ENCODE measurements around the gene PDSS1. TPM values are rescaled to one million over a fixed set of nuclear protein-coding genes. Genes with fewer than 3 reads are reported as not detected.

PDSS1 gene
- total and polyA plus RNA-seq, 2 of the 13 experiments (the other 11 are each of a cell fraction or from before 2014, with no cell fraction given) = 18.7 to 19.3 TPM

GRCh38 chr10:26703974-26704373 is 6.5 kb downstream of the PDSS1 start (continued):
- TF ChIP-seq NRL (CRISPR knock-in tag; IDR thresholded peaks at IDR 0.05; ENCODE audit: borderline replicate concordance) (no peak), CAMTA2 (CRISPR knock-in tag; IDR thresholded peaks at IDR 0.05; ENCODE audit: borderline replicate concordance) (no peak), ZNF274 (CRISPR knock-in tag; IDR thresholded peaks at IDR 0.05) (no peak), TBX3 (IDR thresholded peaks at IDR 0.05; ENCODE audit: borderline replicate concordance) (no peak), RBM22 (optimal IDR thresholded peaks at IDR 0.05; ENCODE audit: low read length) (no peak)

- Histone ChIP-seq H3K4me1 (ENCODE audit: insufficient read depth, low read length) (peaks cover 19% of the 10 kb centered on the region), H3K4me2 (ENCODE audit: low read depth, low read length) (no peak overlapping the region), H3K79me2 (ENCODE audit: insufficient read depth, low read length) (peaks cover 18% of the 10 kb centered on the region), H4K20me1 (ENCODE audit: insufficient read depth, low read length) (no peaks in the 10 kb centered on the region), H3K27me3 (ENCODE audit: control insufficient read depth in 1 of 2, insufficient read depth in 2 of 2, low read length in 2 of 2) (no peaks in the 10 kb centered on the region), H2AFZ (ENCODE audit: low read length) (no peak overlapping the region), H3K27ac (ENCODE audit: extremely low read length, insufficient read depth, low read length) (no peak overlapping the region), H3K36me3 (replicated peaks in 1 of 2; ENCODE audit: control insufficient read depth in 1 of 2, insufficient read depth in 2 of 2, low read length in 2 of 2) (peaks cover 9 to 51% of the 10 kb centered on the region in 2 experiments), H3K9ac (ENCODE audit: insufficient read depth, low read depth, low read length) (no peak overlapping the region), H3K9me3 (ENCODE audit: low read length) (no peaks in the 10 kb centered on the region), H3K4me3 (replicated peaks in 1 of 3; ENCODE audit: insufficient read depth in 1 of 3, low read depth in 2 of 3, low read length in 3 of 3) (no peak overlapping the region)
- ChIA-PET POLR2A (no interaction called here), CTCF (ENCODE audit: low intra/inter-chr PET ratio, low total read pairs) (no interaction called here)
- 100% methylated on average over 6 of the region's 6 CpGs for WGBS (ENCODE audit: low lambda C conversion rate)
- no TSS peak for BruUV-seq (replicated peaks)
- FAIRE-seq = no peak
- no peak for ATAC-seq
- no peak for TF ChIP-seq TBX2 (CRISPR knock-in tag; IDR thresholded peaks at IDR 0.05; ENCODE audit: borderline replicate concordance)
- TF ChIP-seq FOSL1 (CRISPR knock-in tag; IDR thresholded peaks at IDR 0.05; ENCODE audit: borderline replicate concordance) = no peak
- DNase-seq (ENCODE audit: low spot score) = no peak
- intact Hi-C loops (cut with micrococcal nuclease; ENCODE audit: unreplicated experiment) = no loop called here
- in situ Hi-C loops (cut with HindIII; ENCODE audit: extremely low pct_ligation_motif_present, low pct_unique_long_range_greater_than_20kb) = no loop called here
These were observed 8.7 kb downstream of the PDSS1 start for GRCh38 chr10:26706206-26706605.

GRCh38 chr10:26706936-26707335 is 9.4 kb downstream of the PDSS1 start:
- Histone ChIP-seq H3K27ac (ENCODE audit: extremely low read length, insufficient read depth, low read length) (no peak overlapping the region), H3K4me3 (replicated peaks in 1 of 3; ENCODE audit: insufficient read depth in 1 of 3, low read depth in 2 of 3, low read length in 3 of 3) (no peak overlapping the region), H3K79me2 (ENCODE audit: insufficient read depth, low read length) (peaks cover 11% of the 10 kb centered on the region), H4K20me1 (ENCODE audit: insufficient read depth, low read length) (no peaks in the 10 kb centered on the region), H2AFZ (ENCODE audit: low read length) (no peak overlapping the region), H3K9ac (ENCODE audit: insufficient read depth, low read depth, low read length) (no peak overlapping the region), H3K4me2 (ENCODE audit: low read depth, low read length) (no peak overlapping the region), H3K4me1 (ENCODE audit: insufficient read depth, low read length) (peaks cover 11% of the 10 kb centered on the region), H3K9me3 (ENCODE audit: low read length) (no peaks in the 10 kb centered on the region), H3K27me3 (ENCODE audit: control insufficient read depth in 1 of 2, insufficient read depth in 2 of 2, low read length in 2 of 2) (no peaks in the 10 kb centered on the region), H3K36me3 (replicated peaks in 1 of 2; ENCODE audit: control insufficient read depth in 1 of 2, insufficient read depth in 2 of 2, low read length in 2 of 2) (peaks cover 8 to 45% of the 10 kb centered on the region in 2 experiments)
- no peak for FAIRE-seq
- CTCF ChIA-PET (ENCODE audit: low intra/inter-chr PET ratio, low total read pairs) = no interaction called here
- DNase-seq (ENCODE audit: low spot score) = no peak
- TF ChIP-seq CEBPB (IDR thresholded peaks at IDR 0.05; ENCODE audit: borderline replicate concordance, low read depth, low read length) (no peak), RARA (CRISPR knock-in tag; IDR thresholded peaks at IDR 0.05) (no peak)
- intact Hi-C loops (cut with micrococcal nuclease; ENCODE audit: unreplicated experiment) (no loop called here), in situ Hi-C loops (cut with HindIII; ENCODE audit: extremely low pct_ligation_motif_present, low pct_unique_long_range_greater_than_20kb) (no loop called here)
- ATAC-seq = no peak
- 92% methylated on average over 7 of the region's 10 CpGs for WGBS (ENCODE audit: low lambda C conversion rate)
- POLR2A ChIA-PET = no interaction called here
- no TSS peak for BruUV-seq (replicated peaks)

All from HepG2 (cell line).